Smooth muscle cell (in vitro differentiated cells): ENCODE measurements around the gene TRPV5. TPM values are rescaled to one million over a fixed set of nuclear protein-coding genes. Genes with fewer than 3 reads are reported as not detected.

Experiments used
- DNase-seq: peaks from one replicate; lab custom pipeline; 2025; ENCODE audit not compliant: unreplicated experiment; lab: John Stamatoyannopoulos, UW
- H2AFZ ChIP-seq: fragments of 200-600 bp; sonication (generic); 2 replicates; pipeline ENCODE4 v1.6.0; 2016; ENCODE audit warnings: antibody characterized with exemption, low read depth, mild to moderate bottlenecking
- H3F3A ChIP-seq: fragments of 200-600 bp; sonication (generic); 2 replicates; pipeline ENCODE4 v1.6.0; 2017; ENCODE audit warnings: antibody characterized with exemption, low read depth
- H3K27ac ChIP-seq: fragments of 200-600 bp; sonication (generic); 2 replicates; pipeline ENCODE4 v1.5.1; 2016; ENCODE audit warnings: low read depth, mild to moderate bottlenecking
- H3K27me3 ChIP-seq: fragments of 200-600 bp; sonication (generic); 2 replicates; pipeline ENCODE4 v1.6.1; 2016; ENCODE audit warnings: low read depth, mild to moderate bottlenecking
- H3K36me3 ChIP-seq: fragments of 200-600 bp; sonication (generic); 2 replicates; pipeline ENCODE4 v1.5.1; 2016; ENCODE audit warnings: low read depth
- H3K4me1 ChIP-seq: fragments of 200-600 bp; sonication (generic); 2 replicates; pipeline ENCODE4 v1.5.1; 2016; ENCODE audit warnings: low read depth
- H3K4me2 ChIP-seq: fragments of 200-600 bp; sonication (generic); 2 replicates; pipeline ENCODE4 v1.6.0; 2016; ENCODE audit warnings: mild to moderate bottlenecking
- H3K4me3 ChIP-seq: fragments of 200-600 bp; sonication (generic); 2 replicates; pipeline ENCODE4 v1.5.1; 2016; ENCODE audit warnings: mild to moderate bottlenecking
- H3K79me2 ChIP-seq: fragments of 200-600 bp; sonication (generic); 2 replicates; pipeline ENCODE4 v1.6.0; 2016; ENCODE audit warnings: low read depth, mild to moderate bottlenecking
- H3K9ac ChIP-seq: fragments of 200-600 bp; sonication (generic); 2 replicates; pipeline ENCODE4 v1.6.0; 2016; ENCODE audit warnings: low read depth
- H3K9me3 ChIP-seq: fragments of 200-600 bp; sonication (generic); replicated peaks from 2 replicates; pipeline ENCODE4 v1.5.1; 2016; ENCODE audit warnings: low read depth
- H4K20me1 ChIP-seq: fragments of 200-600 bp; sonication (generic); 2 replicates; pipeline ENCODE4 v1.6.0; 2016; ENCODE audit warnings: low read depth
- CTCF ChIP-seq: fragments of 200-600 bp; sonication (generic); IDR thresholded peaks from 2 replicates; pipeline ENCODE4 v1.5.1; 2017; ENCODE audit warnings: borderline replicate concordance, mild to moderate bottlenecking, antibody characterized with exemption; ENCODE audit not compliant: insufficient read depth, poor library complexity, severe bottlenecking
- WGBS: methylation state at CpG from one replicate; pipeline ENCODE4 v1.1.7; 2016; ENCODE audit warnings: low lambda C conversion rate; 5-methylcytosine and 5-hydroxymethylcytosine counted together
- polyA plus RNA-seq: library from polyadenylated mRNA; unstranded; fragments of >200 nt; fragmentation: Nextera tagmentation; extraction: Ambion mirVana; gene quantifications from 2 replicates; pipeline ENCODE4 v1.2.1, GENCODE V29; 2016
- total RNA-seq: library from RNA; depleted of rRNA; stranded (reverse); fragments of >200 nt; gene quantifications from 2 replicates; pipeline ENCODE4 v1.2.3, GENCODE V29; 2014

TRPV5 gene
- total and polyA plus RNA-seq, 2 experiments from 2014 or later = not detected

- Histone ChIP-seq H3K9ac (no peak overlapping the region), H3K9me3 (no peaks in the 10 kb centered on the region), H3K27ac (no peak overlapping the region), H3K27me3 (peaks cover 18% of the 10 kb centered on the region), H3K4me2 (no peak overlapping the region), H3K36me3 (no peaks in the 10 kb centered on the region), H3K4me3 (no peak overlapping the region), H3K79me2 (no peaks in the 10 kb centered on the region), H3F3A (no peaks in the 10 kb centered on the region), H3K4me1 (no peaks in the 10 kb centered on the region), H2AFZ (no peak overlapping the region), H4K20me1 (no peaks in the 10 kb centered on the region)
- no peak for TF ChIP-seq CTCF
- 90% methylated on average over 18 of the region's 18 CpGs for WGBS
- DNase-seq = no peak
Measured at GRCh38 chr7:142876991-142877910, 56.3 kb downstream of the TRPV5 start.

- no peaks in the 10 kb centered on the region for H3K9me3 ChIP-seq
- no peaks in the 10 kb centered on the region for H4K20me1 ChIP-seq
- H3K4me3 ChIP-seq = no peak overlapping the region
- H3F3A ChIP-seq = no peaks in the 10 kb centered on the region
- WGBS = 95% methylated on average over 9 of the region's 9 CpGs
- H3K27ac ChIP-seq = no peak overlapping the region
- H2AFZ ChIP-seq = no peak overlapping the region
- no peak for TF ChIP-seq CTCF
- no peaks in the 10 kb centered on the region for H3K4me1 ChIP-seq
- no peaks in the 10 kb centered on the region for H3K79me2 ChIP-seq
- H3K36me3 ChIP-seq = no peaks in the 10 kb centered on the region
- no peak overlapping the region for H3K9ac ChIP-seq
- H3K27me3 ChIP-seq = peaks cover 18% of the 10 kb centered on the region
- no peak overlapping the region for H3K4me2 ChIP-seq
- DNase-seq = no peak
Measured at GRCh38 chr7:142876236-142876960, 57.1 kb downstream of the TRPV5 start.

- TF ChIP-seq CTCF = no peak
- Histone ChIP-seq H3K9ac (no peak overlapping the region), H3K79me2 (no peaks in the 10 kb centered on the region), H4K20me1 (no peaks in the 10 kb centered on the region), H3F3A (no peaks in the 10 kb centered on the region), H3K36me3 (no peaks in the 10 kb centered on the region), H3K27ac (no peak overlapping the region), H3K9me3 (no peaks in the 10 kb centered on the region), H3K4me2 (no peak overlapping the region), H2AFZ (no peak overlapping the region), H3K4me1 (no peaks in the 10 kb centered on the region), H3K27me3 (peaks cover 17% of the 10 kb centered on the region), H3K4me3 (no peak overlapping the region)
- DNase-seq = no peak
- 95% methylated on average over 10 of the region's 14 CpGs for WGBS
Measured at GRCh38 chr7:142875456-142875855, 58.1 kb downstream of the TRPV5 start.
